Erythroblast (primary cell): ENCODE measurements around the gene ATXN7L3B.

Experiments used
- DNase-seq, 2 experiments: peaks; one replicate each; lab custom pipeline; 2025; lab: John Stamatoyannopoulos, UW
- GATA1 ChIP-seq: IDR thresholded peaks from 2 replicates; pipeline ENCODE4 v1.6.1; 2011; ENCODE audit warnings: low read depth, mild to moderate bottlenecking, control low read depth, low read length, moderate library complexity
- POLR2A ChIP-seq: IDR thresholded peaks from 2 replicates; pipeline ENCODE4 v1.6.1; 2011; ENCODE audit warnings: mild to moderate bottlenecking, low read length

ATXN7L3B gene

DNA sequence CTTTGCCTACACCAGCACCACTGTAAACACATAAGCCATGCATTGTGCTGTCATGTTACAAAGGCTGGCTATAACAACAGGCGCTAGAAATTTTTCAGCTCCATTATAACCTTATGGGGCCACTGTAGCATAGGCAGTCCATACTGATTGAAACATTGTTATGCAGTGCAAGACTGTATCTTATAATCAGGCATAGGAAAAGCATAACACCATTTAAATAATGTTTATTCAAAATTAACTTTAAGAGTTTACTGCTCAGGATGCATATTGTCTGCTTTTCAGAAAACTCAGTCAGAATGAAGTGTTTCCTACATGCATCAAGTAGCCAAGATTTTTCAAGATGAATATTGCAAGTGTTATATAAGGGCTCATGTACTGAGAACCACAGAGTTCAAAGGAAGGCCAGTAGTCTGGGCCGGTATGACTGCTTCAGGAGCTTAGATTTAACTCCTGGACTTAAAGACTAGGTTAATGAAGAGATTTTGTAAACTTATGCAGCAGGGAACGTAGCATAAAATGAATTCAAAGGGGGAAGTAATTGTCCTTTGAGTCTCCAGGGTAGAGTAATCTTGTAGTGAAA lies 46.9 kb downstream of the ATXN7L3B start:
- DNase-seq = no peak
- TF ChIP-seq POLR2A (no peak), GATA1 (no peak)

DNA sequence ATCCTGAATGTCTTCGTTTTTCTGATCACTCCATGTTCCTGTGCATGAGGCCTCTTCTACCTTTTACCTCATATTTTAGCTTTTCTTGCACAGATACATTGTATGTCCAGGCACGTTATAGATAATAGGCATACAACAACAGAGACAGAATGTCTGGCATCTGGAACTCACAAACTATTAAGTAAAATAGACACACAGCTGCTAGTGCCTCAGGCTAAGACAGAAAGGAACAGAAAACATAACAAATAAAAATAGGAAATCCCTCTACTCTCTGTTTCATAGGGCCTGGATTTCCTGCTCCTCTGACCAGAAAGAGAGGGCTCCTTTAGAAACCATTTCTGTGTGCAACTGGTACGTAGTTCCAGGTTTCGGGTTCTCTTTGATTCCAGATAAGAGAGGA lies 48.6 kb downstream of the ATXN7L3B start:
- no peak for DNase-seq
- no peak for TF ChIP-seq POLR2A
- TF ChIP-seq GATA1 = no peak
